Endothelial cell of umbilical vein (primary cell): ENCODE data around the gene HTRA1. TPM values are rescaled to one million over a fixed set of nuclear protein-coding genes. Genes with fewer than 3 reads are reported as not detected.

ENCODE experiments used
- BruUV-seq: library from RNA; stranded (reverse); fragments of 400-500 nt; replicated peaks from 2 replicates; lab custom pipeline; 2021; lab: Mats Ljungman, UMichigan
- CTCF ChIA-PET: fragments of 300-600, 350-600 bp; sonication (Branson Sonifier 250); formaldehyde crosslinking; loops from one replicate; lab custom pipeline; 2021; ENCODE audit warnings: antibody characterized with exemption, inconsistent platforms; lab: Charles Lee
- POLR2A ChIA-PET: fragments of 300-600, 350-600 bp; sonication (Branson Sonifier 250); formaldehyde crosslinking; loops from one replicate; lab custom pipeline; 2021; ENCODE audit warnings: antibody characterized with exemption, inconsistent platforms; lab: Charles Lee
- DNase-seq: peaks from one replicate; pipeline ENCODE4 v3.0.0-alpha.2; 2011; ENCODE audit warnings: low read depth, low spot score
- FAIRE-seq: peaks from 2 replicates; lab custom pipeline; 2011; peaks lifted over from hg19 to GRCh38; lab: Jason Lieb, UNC
- H2AFZ ChIP-seq: 2 replicates; pipeline ENCODE4 v1.6.0; 2012; ENCODE audit warnings: low read depth, low read length, control low read depth, inconsistent platforms
- H3K27ac ChIP-seq: 2 replicates; pipeline ENCODE4 v1.5.1; 2011; ENCODE audit warnings: low read depth, mild to moderate bottlenecking, control low read depth, low read length, moderate library complexity; ENCODE audit not compliant: insufficient read depth
- H3K27me3 ChIP-seq, 2 experiments: 2 replicates each; pipeline versions ENCODE4 v1.6.0 to v1.6.1; 2011; ENCODE audit warnings: low read length in 2 of 2, mixed read lengths in 1 of 2; ENCODE audit not compliant: control insufficient read depth in 2 of 2, insufficient read depth in 2 of 2
- H3K36me3 ChIP-seq, 2 experiments: 2 replicates in 1 of 2; 3 replicates in 1 of 2; pipeline ENCODE4 v1.5.1; 2011; ENCODE audit warnings: low read length in 2 of 2, mild to moderate bottlenecking in 1 of 2, moderate library complexity in 1 of 2; ENCODE audit not compliant: control insufficient read depth in 2 of 2, insufficient read depth in 2 of 2; ENCODE audit errors: extremely low read depth in 1 of 2
- H3K4me1 ChIP-seq: 3 replicates; pipeline ENCODE4 v1.5.1; 2011; ENCODE audit warnings: mild to moderate bottlenecking, low read length; ENCODE audit not compliant: control insufficient read depth, insufficient read depth; ENCODE audit errors: extremely low read depth
- H3K4me2 ChIP-seq: 2 replicates; pipeline ENCODE4 v1.6.1; 2011; ENCODE audit warnings: low read length, control low read depth, mixed read lengths; ENCODE audit not compliant: insufficient read depth
- H3K4me3 ChIP-seq, 3 experiments: fragments of 200-600 bp in 1 of 3; sonication (generic), shearing (Covaris generic) in 1 of 3; replicated peaks in 1 of 3; 2 replicates each; pipeline ENCODE4 v1.5.1; 2011 to 2016; ENCODE audit warnings: control low read depth in 3 of 3, low read length in 3 of 3, mild to moderate bottlenecking in 2 of 3, inconsistent platforms in 1 of 3, low read depth in 1 of 3, moderate library complexity in 1 of 3; ENCODE audit not compliant: insufficient read depth in 1 of 3
- H3K79me2 ChIP-seq: 2 replicates; pipeline ENCODE4 v1.6.0; 2012; ENCODE audit warnings: low read length, inconsistent platforms; ENCODE audit not compliant: control insufficient read depth, insufficient read depth
- H3K9ac ChIP-seq: replicated peaks from 2 replicates; pipeline ENCODE3; 2011; ENCODE audit warnings: low read length, control low read depth; ENCODE audit not compliant: insufficient read depth; ENCODE audit errors: extremely low read depth
- H3K9me1 ChIP-seq: replicated peaks from 3 replicates; pipeline ENCODE4 v1.6.0; 2011; ENCODE audit warnings: mild to moderate bottlenecking, low read length; ENCODE audit not compliant: control insufficient read depth, insufficient read depth; ENCODE audit errors: extremely low read depth
- H3K9me3 ChIP-seq: replicated peaks from 2 replicates; pipeline ENCODE4 v1.5.1; 2012; ENCODE audit warnings: low read length, inconsistent platforms; ENCODE audit not compliant: control insufficient read depth, insufficient read depth
- H4K20me1 ChIP-seq: replicated peaks from 2 replicates; pipeline ENCODE3; 2011; ENCODE audit warnings: mild to moderate bottlenecking, low read length; ENCODE audit not compliant: control insufficient read depth, insufficient read depth; ENCODE audit errors: extremely low read depth
- EZH2 ChIP-seq: IDR thresholded peaks from 2 replicates; pipeline ENCODE4 v1.6.1; 2012; ENCODE audit warnings: borderline replicate concordance, low read depth, mild to moderate bottlenecking, moderate library complexity, low read length, inconsistent platforms; ENCODE audit not compliant: severe bottlenecking
- FOS ChIP-seq: IDR thresholded peaks from 2 replicates; pipeline ENCODE4 v1.6.1; 2011; ENCODE audit warnings: mild to moderate bottlenecking, low read length, moderate library complexity, borderline replicate concordance; ENCODE audit not compliant: insufficient read depth
- GATA2 ChIP-seq: IDR thresholded peaks from 2 replicates; pipeline ENCODE4 v1.7.0; 2011; ENCODE audit warnings: low read depth, mild to moderate bottlenecking, moderate library complexity, mixed read lengths, low read length; ENCODE audit not compliant: insufficient read length, insufficient read depth
- JUN ChIP-seq: IDR thresholded peaks from 2 replicates; pipeline ENCODE4 v1.6.1; 2011; ENCODE audit warnings: borderline replicate concordance, low read depth; ENCODE audit not compliant: insufficient read length, insufficient read depth
- MAX ChIP-seq: IDR thresholded peaks from 2 replicates; pipeline ENCODE4 v1.6.1; 2011; ENCODE audit not compliant: insufficient read depth, insufficient read length
- MYC ChIP-seq: IDR thresholded peaks from one replicate; pipeline ENCODE4 v1.6.1; 2011; ENCODE audit warnings: mild to moderate bottlenecking, low read depth, low read length
- POLR2A ChIP-seq: IDR thresholded peaks from 2 replicates; pipeline ENCODE4 v1.6.1; 2012; ENCODE audit warnings: low read depth, mild to moderate bottlenecking, control low read depth, low read length
- POLR2AphosphoS5 ChIP-seq: IDR thresholded peaks from 2 replicates; pipeline ENCODE4 v1.6.1; 2012; ENCODE audit warnings: low read depth, mild to moderate bottlenecking, control low read depth, low read length, moderate library complexity; ENCODE audit not compliant: insufficient read depth
- dilution Hi-C: fragments of 300-500 bp; cut with MboI; formaldehyde crosslinking; loops from one replicate; pipeline ENCODE4 v1.15.0; 2019; ENCODE audit warnings: low sequenced_read_pairs; ENCODE audit not compliant: extremely low pct_ligation_motif_present
- intact Hi-C: fragments of 100-400 bp; cut with micrococcal nuclease; formaldehyde crosslinking; loops from one replicate; pipeline ENCODE4 v1.10.0; 2022
- polyA plus RNA-seq, 4 experiments: library from polyadenylated mRNA; depleted of rRNA in 3 of 4; stranded (reverse) in 3 of 4; unstranded in 1 of 4; fragments of >200 nt; gene quantifications; 2 replicates each; pipeline versions ENCODE4 v1.2.1 to v1.2.3, GENCODE V29; 2011 to 2012; ENCODE audit warnings: missing spikeins in 1 of 4
- total RNA-seq: library from RNA; stranded (reverse); gene quantifications from 2 replicates; pipeline ENCODE4 v1.2.3, GENCODE V29; 2021
- TF ChIP-seq, protein P1 (sequence below), 2 donors: IDR thresholded peaks; 1 replicate in 1 of 2; 2 replicates in 1 of 2; pipeline ENCODE4 v1.5.1; 2011; ENCODE audit warnings: low read length in 2 of 2, mild to moderate bottlenecking in 2 of 2, moderate library complexity in 2 of 2, control low read depth in 1 of 2, inconsistent platforms in 1 of 2, low read depth in 1 of 2; ENCODE audit not compliant: insufficient read depth in 1 of 2; ENCODE audit errors: extremely low read depth in 1 of 2

HTRA1 gene
- total and polyA plus RNA-seq, 2 donors (not counting 3 experiments of a cell fraction or from before 2014, with no cell fraction given): 192 to 270 TPM

DNA sequence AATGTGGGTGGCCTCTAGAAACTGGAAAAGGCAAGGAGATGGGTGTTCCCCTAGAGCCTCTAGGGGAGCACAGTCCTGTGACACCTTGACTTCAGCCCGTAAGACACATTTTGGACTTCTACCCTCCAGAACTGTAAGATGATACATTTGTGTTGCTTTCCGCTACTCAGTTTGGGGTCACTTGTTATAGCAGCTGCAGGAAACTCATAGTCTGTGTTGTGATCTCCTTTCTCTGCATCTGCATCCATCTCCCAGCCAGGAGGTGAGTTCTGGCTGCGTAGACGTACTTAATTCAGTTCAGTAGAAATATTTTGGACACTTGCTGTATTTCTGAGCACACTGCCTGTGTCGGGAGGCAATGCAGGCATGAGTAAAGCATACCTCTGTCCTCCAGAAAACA is 69.9 kb downstream of the HTRA1 start:
- ChIA-PET POLR2A (no interaction called here), CTCF (interaction anchor here (0.6 to 1.0 kb wide), 3 partner anchors 26 to 34 kb away, joined by 3 read pairs; no protein-coding TSS in a partner anchor)
- Histone ChIP-seq H3K79me2 (no peaks in the 10 kb centered on the region), H2AFZ (no peak overlapping the region), H3K36me3 (no peaks in the 10 kb centered on the region), H3K4me2 (no peak overlapping the region), H4K20me1 (no peaks in the 10 kb centered on the region), H3K4me1 (peaks cover 17% of the 10 kb centered on the region), H3K27ac (no peak overlapping the region), H3K9me1 (no peaks in the 10 kb centered on the region), H3K27me3 (no peaks in the 10 kb centered on the region), H3K9me3 (no peaks in the 10 kb centered on the region), H3K4me3 (no peak overlapping the region), H3K9ac (no peak overlapping the region)
- BruUV-seq: no TSS peak
- TF ChIP-seq MAX (no peak), POLR2AphosphoS5 (no peak), EZH2 (no peak), MYC (no peak), FOS (no peak), JUN (no peak), GATA2 (no peak), POLR2A (no peak)
- TF ChIP-seq, protein P1, sequence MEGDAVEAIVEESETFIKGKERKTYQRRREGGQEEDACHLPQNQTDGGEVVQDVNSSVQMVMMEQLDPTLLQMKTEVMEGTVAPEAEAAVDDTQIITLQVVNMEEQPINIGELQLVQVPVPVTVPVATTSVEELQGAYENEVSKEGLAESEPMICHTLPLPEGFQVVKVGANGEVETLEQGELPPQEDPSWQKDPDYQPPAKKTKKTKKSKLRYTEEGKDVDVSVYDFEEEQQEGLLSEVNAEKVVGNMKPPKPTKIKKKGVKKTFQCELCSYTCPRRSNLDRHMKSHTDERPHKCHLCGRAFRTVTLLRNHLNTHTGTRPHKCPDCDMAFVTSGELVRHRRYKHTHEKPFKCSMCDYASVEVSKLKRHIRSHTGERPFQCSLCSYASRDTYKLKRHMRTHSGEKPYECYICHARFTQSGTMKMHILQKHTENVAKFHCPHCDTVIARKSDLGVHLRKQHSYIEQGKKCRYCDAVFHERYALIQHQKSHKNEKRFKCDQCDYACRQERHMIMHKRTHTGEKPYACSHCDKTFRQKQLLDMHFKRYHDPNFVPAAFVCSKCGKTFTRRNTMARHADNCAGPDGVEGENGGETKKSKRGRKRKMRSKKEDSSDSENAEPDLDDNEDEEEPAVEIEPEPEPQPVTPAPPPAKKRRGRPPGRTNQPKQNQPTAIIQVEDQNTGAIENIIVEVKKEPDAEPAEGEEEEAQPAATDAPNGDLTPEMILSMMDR (IDR thresholded peaks at IDR 0.05; ENCODE audit: extremely low read depth in 1 of 2, insufficient read depth in 1 of 2, low read depth in 1 of 2, low read length in 2 of 2): no peak
- intact Hi-C loops: loop anchor here (2.0 kb wide), 1 partner anchor 26 kb away; no protein-coding TSS in a partner anchor
- dilution Hi-C loops: no loop called here
- DNase-seq (no peak), FAIRE-seq (no peak)
